ENCODE data around the gene ZNF527. TPM values are rescaled to one million over a fixed set of nuclear protein-coding genes. Genes with fewer than 3 reads are reported as not detected.

Gene ZNF527
- total RNA-seq, 1 donor from 2014 or later = 8.1 TPM

DNA sequence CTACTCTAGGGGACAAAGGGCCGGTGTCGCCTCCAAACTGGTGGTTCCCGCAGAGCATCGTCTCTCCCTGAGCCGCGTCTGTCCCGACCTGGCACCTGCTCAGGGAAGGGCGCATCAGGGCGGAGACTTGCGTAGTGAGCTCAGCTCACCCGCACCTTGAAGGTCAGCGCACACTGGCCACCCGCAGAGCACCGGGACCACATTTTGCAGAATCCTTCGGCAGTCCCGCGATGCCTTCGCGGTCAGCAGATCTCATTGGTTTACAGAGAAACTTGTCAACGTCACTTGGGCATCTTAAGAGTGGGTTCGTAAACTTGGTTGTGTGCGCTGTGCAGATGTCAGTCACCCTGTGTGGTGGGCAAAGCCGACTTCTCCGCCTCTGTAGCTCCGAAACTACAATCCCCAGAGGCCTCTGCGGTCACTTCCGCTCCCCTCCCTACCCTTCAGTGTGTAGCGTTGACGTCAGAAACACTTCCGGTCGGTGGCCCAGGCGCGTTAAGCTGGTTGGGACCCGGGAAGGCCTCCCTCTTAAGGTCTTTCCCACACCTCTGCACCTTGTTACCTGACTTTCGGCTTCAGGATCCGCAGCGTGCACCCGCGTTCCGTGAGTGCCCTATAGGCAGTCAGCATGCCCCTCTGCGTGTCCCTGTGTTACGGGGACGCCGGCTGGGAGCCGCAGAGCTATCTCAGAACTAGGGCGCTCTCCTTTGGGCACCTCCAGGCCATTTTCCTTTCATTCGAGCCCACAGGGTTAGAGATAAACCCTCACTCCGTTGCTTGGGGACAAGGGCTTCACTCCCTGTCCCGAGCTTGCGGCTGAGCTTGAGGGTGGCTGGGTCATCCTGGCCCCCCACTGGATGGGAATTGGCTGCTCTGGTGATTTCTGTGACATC, 36.5 kb upstream of the ZNF527 start:
- intact Hi-C loops (cut with micrococcal nuclease) = loop anchor here (1.0 to 2.0 kb wide), 4 partner anchors 17 to 260 kb away; partner anchors contain the start of genes ZNF527, ZNF540, ZNF569 and ZNF571
- DNase-seq (peak; percentile 74), ATAC-seq (ENCODE audit: low read depth) (peak; percentile 98)
- POLR2A ChIA-PET = interaction anchor here (0.7 to 1.6 kb wide), 14 partner anchors 17 to 1120 kb away, joined by 3 to 23 read pairs (median 3); partner anchors contain the start of genes ZNF146, ZNF383, ZNF527 and ZNF540
- peaks cover 28% of the 10 kb centered on the region for H3K4me1 Mint-ChIP-seq
- peak overlapping the region; percentile 91 for H3K4me3 Mint-ChIP-seq
- CTCF ChIA-PET = interaction anchor here (0.9 kb wide), 1 partner anchor 361 kb away, joined by 5 read pairs; no protein-coding TSS in a partner anchor
- H3K27ac Mint-ChIP-seq = peak overlapping the region; percentile 83
- no peaks in the 10 kb centered on the region for H3K27me3 Mint-ChIP-seq
- H3K36me3 Mint-ChIP-seq (ENCODE audit: low read depth) = peaks cover 50% of the 10 kb centered on the region
- no peak for TF ChIP-seq CTCF (IDR thresholded peaks at IDR 0.05)
- H3K9me3 Mint-ChIP-seq = no peaks in the 10 kb centered on the region

- Mint-ChIP-seq H3K4me3 (no peak overlapping the region), H3K36me3 (ENCODE audit: low read depth) (peaks cover 49% of the 10 kb centered on the region), H3K27ac (no peak overlapping the region), H3K27me3 (no peaks in the 10 kb centered on the region), H3K4me1 (peaks cover 2% of the 10 kb centered on the region), H3K9me3 (peaks cover 10% of the 10 kb centered on the region)
- POLR2A ChIA-PET = no interaction called here
- ATAC-seq (ENCODE audit: low read depth) (no peak), DNase-seq (no peak)
- no peak for TF ChIP-seq CTCF (IDR thresholded peaks at IDR 0.05)
- intact Hi-C loops (cut with micrococcal nuclease) = no loop called here
- CTCF ChIA-PET = no interaction called here
Observed at GRCh38 chr19:37342753-37343152, 28.1 kb upstream of the ZNF527 start.

GRCh38 chr19:37346091-37346490, 24.8 kb upstream of the ZNF527 start:
- H3K27ac Mint-ChIP-seq = no peak overlapping the region
- DNase-seq = no peak
- peaks cover 7% of the 10 kb centered on the region for H3K9me3 Mint-ChIP-seq
- no peak overlapping the region for H3K4me3 Mint-ChIP-seq
- ATAC-seq (ENCODE audit: low read depth) = no peak
- ChIA-PET CTCF (no interaction called here), POLR2A (no interaction called here)
- no peak for TF ChIP-seq CTCF (IDR thresholded peaks at IDR 0.05)
- H3K36me3 Mint-ChIP-seq (ENCODE audit: low read depth) = peaks cover 60% of the 10 kb centered on the region
- H3K4me1 Mint-ChIP-seq = no peaks in the 10 kb centered on the region
- intact Hi-C loops (cut with micrococcal nuclease) = no loop called here
- no peaks in the 10 kb centered on the region for H3K27me3 Mint-ChIP-seq

DNA sequence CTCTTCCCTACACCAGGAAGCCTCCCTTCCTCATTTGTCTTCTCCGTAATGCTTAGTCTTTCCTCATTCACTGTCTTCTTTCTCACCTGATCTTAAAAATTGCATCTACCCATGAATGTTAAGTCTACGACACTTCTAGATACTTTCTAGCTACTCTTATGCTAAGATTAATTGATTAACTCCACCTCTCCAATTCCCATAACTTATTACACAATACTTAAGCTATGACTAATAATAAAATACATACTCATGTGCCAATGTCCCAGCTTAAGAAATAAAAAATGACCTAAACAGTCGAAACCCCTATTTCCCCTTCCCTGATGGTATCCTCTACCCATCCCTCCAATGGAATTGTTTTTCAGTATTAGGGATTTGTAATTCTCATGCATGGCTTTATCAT, 22.8 kb upstream of the ZNF527 start:
- Mint-ChIP-seq H3K27ac (no peak overlapping the region), H3K9me3 (no peaks in the 10 kb centered on the region), H3K4me3 (no peak overlapping the region), H3K36me3 (ENCODE audit: low read depth) (peaks cover 70% of the 10 kb centered on the region), H3K27me3 (no peaks in the 10 kb centered on the region), H3K4me1 (no peaks in the 10 kb centered on the region)
- ATAC-seq (ENCODE audit: low read depth) = no peak
- TF ChIP-seq CTCF (IDR thresholded peaks at IDR 0.05) = no peak
- ChIA-PET POLR2A (interaction anchor here (1.1 kb wide), 1 partner anchor 23 kb away, joined by 4 read pairs; the partner anchor contains the start of gene ZNF527), CTCF (no interaction called here)
- intact Hi-C loops (cut with micrococcal nuclease) = no loop called here
- no peak for DNase-seq

DNA sequence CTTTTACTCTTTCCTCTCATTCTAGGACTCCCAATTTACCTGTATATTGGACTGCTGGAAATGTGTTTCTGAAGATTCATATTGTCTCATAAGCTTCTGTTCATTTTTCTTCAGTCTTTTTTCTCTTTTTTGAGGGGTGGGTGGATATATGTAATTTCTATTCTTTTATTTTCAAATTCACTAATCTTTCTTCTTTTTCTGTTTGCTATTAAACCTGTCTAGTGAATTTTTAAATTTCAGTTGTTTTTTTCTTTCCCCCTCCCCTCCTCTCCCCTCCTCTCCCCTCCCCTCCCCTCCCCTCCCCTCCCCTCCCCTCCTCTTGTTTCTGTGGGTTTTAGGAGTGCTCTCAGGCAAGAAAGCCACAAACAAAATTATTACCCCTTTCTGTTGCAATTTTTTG, 16.9 kb upstream of the ZNF527 start:
- Mint-ChIP-seq H3K4me3 (no peak overlapping the region), H3K9me3 (peaks cover 19% of the 10 kb centered on the region), H3K4me1 (peaks cover 6% of the 10 kb centered on the region), H3K27ac (no peak overlapping the region), H3K36me3 (ENCODE audit: low read depth) (peaks cover 86% of the 10 kb centered on the region), H3K27me3 (no peaks in the 10 kb centered on the region)
- DNase-seq (no peak), ATAC-seq (ENCODE audit: low read depth) (no peak)
- intact Hi-C loops (cut with micrococcal nuclease) = no loop called here
- CTCF ChIA-PET = no interaction called here
- POLR2A ChIA-PET = no interaction called here
- TF ChIP-seq CTCF (IDR thresholded peaks at IDR 0.05) = no peak
